Measurements from ENCODE around the gene SNX15. TPM values are rescaled to one million over a fixed set of nuclear protein-coding genes. Genes with fewer than 3 reads are reported as not detected.

The SNX15 gene
- total and polyA plus RNA-seq, 9 donors = 10.2 to 30.5 (median 19.9) TPM

DNA sequence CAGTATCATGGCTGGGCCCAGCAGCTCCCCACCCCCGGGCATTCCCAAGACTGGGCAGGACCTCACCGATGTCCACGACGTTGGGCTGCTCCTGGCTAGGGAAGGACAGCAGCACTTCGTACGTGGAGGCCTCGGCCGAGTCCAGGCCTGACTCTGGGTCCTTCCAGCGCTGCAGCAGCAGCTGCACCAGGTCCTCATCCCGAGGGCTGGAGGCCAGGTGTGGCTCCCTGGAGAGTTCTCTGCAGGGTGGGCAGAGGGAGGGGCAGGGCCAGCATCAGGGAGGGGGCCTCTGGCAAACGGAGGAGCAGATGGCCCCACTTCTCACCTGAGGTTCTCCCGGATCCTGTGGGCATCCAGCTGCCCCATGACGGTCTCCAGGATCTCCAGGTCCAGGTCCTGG, 30.8 kb downstream of the SNX15 start:
- DNase-seq = no peak
- TF ChIP-seq POLR2A (IDR thresholded peaks at IDR 0.05) (no peak), EP300 (IDR thresholded peaks at IDR 0.05) (no peak)
- TF ChIP-seq, protein P1, sequence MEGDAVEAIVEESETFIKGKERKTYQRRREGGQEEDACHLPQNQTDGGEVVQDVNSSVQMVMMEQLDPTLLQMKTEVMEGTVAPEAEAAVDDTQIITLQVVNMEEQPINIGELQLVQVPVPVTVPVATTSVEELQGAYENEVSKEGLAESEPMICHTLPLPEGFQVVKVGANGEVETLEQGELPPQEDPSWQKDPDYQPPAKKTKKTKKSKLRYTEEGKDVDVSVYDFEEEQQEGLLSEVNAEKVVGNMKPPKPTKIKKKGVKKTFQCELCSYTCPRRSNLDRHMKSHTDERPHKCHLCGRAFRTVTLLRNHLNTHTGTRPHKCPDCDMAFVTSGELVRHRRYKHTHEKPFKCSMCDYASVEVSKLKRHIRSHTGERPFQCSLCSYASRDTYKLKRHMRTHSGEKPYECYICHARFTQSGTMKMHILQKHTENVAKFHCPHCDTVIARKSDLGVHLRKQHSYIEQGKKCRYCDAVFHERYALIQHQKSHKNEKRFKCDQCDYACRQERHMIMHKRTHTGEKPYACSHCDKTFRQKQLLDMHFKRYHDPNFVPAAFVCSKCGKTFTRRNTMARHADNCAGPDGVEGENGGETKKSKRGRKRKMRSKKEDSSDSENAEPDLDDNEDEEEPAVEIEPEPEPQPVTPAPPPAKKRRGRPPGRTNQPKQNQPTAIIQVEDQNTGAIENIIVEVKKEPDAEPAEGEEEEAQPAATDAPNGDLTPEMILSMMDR (IDR thresholded peaks at IDR 0.05) = no peak

DNA sequence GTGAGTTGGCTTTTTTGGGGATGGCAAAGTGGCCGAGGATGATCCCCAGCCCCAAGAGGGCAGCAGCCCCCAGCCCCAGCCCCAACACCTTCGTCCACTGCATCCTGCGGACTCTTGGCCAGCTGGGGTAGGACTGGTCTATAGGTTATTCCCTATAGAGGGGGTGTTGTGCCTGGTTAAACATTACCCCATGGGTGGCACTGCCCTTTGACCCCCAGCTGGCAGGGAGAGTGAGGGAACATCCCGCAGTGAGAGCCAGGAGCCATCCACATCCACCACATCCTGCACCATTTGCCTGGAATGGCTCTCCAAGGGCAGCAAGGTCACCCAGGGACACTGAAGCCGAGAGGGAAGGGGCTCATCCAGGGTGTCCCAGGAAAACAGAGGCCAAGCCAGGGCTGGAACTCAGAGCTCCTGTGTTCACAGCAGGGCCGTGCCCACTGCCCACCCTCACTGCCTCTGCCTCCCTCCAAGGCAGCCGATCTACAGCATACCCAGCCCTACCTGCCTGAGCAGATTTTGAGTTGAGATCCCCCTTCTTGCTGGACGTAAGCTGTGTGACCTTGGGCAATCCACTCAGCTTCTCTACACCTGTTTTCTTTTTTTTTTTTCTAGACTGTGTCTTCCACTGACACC, 31.3 kb downstream of the SNX15 start, which contains the start of gene NAALADL1:
TSS of gene NAALADL1 (minus strand) at position 135 of the 636 bp plus-strand sequence. CDS start at position 103, 32 bp downstream.
- Histone ChIP-seq H3K9me3 (no peaks in the 10 kb centered on the region), H3K4me3 (no peak within 1 kb of the TSS), H3K27me3 (no peaks in the 10 kb centered on the region), H3K36me3 (no peaks in the 10 kb centered on the region), H3K4me1 (ENCODE audit: insufficient read depth) (no peaks in the 10 kb centered on the region), H3K27ac (no peak within 1 kb of the TSS)
- DNase-seq = no peak
- WGBS, 3 donors = 68 to 81% (median 69%) methylated on average over 8 of the region's 8 CpGs
- TF ChIP-seq, protein P1 (IDR thresholded peaks at IDR 0.05) = no peak
- no peak for TF ChIP-seq POLR2A (IDR thresholded peaks at IDR 0.05)
- intact Hi-C loops (cut with DNase I) = no loop called here

More for the DNA sequence above, 30.8 kb downstream of the SNX15 start:
- Histone ChIP-seq H3K27ac (no peak overlapping the region), H3K4me3 (no peak overlapping the region), H3K36me3 (no peaks in the 10 kb centered on the region), H3K9me3 (no peaks in the 10 kb centered on the region), H3K27me3 (no peaks in the 10 kb centered on the region), H3K4me1 (ENCODE audit: insufficient read depth) (no peaks in the 10 kb centered on the region)
- intact Hi-C loops (cut with DNase I) = no loop called here
- WGBS, 3 donors = 60 to 66% (median 61%) methylated on average over 12 to 13 of the region's 13 CpGs

DNA sequence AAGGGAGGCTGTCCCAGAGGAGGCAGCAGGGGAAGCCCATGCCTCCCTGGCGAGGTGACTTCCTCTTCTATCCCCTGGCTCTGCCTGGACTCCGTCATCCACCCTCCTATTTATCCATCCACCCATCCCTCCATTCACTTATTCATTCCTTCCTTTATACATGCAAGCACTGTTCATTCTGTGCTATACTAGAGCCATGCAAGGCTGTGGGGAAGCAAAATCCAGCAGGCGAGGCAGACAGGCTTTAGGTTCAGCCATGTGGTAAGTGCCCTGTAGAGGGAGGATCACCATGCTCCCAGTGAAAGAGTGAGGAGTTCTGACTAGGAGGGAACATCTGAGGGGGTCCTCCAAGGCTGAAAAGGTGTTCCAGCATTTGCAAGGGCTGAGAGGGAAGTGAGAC, 32.3 kb downstream of the SNX15 start:
- H3K4me3 ChIP-seq = no peak overlapping the region
- WGBS, 3 donors = 51 to 78% (median 52%) methylated on average over 3 of the region's 3 CpGs
- no peak for DNase-seq
- intact Hi-C loops (cut with DNase I) = no loop called here
- no peak for TF ChIP-seq POLR2A (IDR thresholded peaks at IDR 0.05)
- TF ChIP-seq, protein P1 (IDR thresholded peaks at IDR 0.05) = no peak
- no peak for TF ChIP-seq EP300 (IDR thresholded peaks at IDR 0.05)
- no peaks in the 10 kb centered on the region for H3K36me3 ChIP-seq
- no peaks in the 10 kb centered on the region for H3K9me3 ChIP-seq
- no peak overlapping the region for H3K27ac ChIP-seq
- H3K4me1 ChIP-seq (ENCODE audit: insufficient read depth) = no peaks in the 10 kb centered on the region
- no peaks in the 10 kb centered on the region for H3K27me3 ChIP-seq

DNA sequence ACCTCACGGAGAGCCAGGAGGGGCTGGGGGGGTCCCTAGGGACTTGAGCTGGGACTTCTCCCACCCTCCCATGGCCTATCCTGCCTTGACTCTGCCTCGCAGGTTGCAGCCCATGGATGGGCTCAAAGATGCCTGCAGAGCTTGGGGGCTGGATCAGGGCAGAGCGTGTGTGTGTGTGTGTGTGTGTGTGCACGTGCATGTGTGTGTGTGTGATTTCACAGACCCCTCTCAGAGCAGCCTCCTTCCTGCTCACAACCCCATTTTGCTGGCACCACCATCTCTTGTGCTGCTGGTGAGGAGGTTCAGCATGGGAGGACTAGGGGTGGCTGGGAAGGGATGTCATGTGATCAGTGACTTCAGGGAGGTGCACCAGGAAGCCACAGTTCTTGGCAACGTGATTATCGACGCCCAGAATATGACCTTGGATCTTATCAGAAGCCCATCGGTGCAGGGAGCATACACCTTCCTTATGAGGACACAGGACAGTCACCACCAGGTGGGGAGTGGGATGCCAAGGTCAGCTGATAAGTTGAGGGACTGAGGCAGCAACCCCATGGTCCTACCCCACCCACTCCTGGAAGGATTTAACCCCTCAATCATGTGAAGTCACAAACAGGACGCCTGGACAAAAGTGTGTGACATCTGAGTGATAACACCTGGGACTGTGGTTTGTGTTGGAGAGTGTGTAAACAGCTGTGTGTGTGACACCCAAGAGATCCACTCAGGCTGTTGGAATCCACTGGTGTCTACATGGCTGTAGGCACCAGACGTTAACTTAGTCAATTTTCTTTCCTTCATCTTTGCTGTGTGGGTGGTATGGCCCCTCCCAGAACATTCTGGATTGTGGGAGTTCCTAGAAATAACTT, 33.0 kb downstream of the SNX15 start:
- Histone ChIP-seq H3K36me3 (no peaks in the 10 kb centered on the region), H3K4me3 (no peak overlapping the region), H3K4me1 (ENCODE audit: insufficient read depth) (no peaks in the 10 kb centered on the region), H3K27me3 (no peaks in the 10 kb centered on the region), H3K27ac (no peak overlapping the region), H3K9me3 (no peaks in the 10 kb centered on the region)
- intact Hi-C loops (cut with DNase I) = no loop called here
- DNase-seq = no peak
- TF ChIP-seq EP300 (IDR thresholded peaks at IDR 0.05) (no peak), POLR2A (IDR thresholded peaks at IDR 0.05) (no peak)
- TF ChIP-seq, protein P1 (IDR thresholded peaks at IDR 0.05) = no peak
- 27 to 40% (median 30%) methylated on average over 10 of the region's 10 CpGs for WGBS, 3 donors
